ENCODE results near the gene C19orf25.
"Not testable (repeated sequence)": the region's sequence is repeated elsewhere in the genome, so short reads cannot be mapped to it uniquely, and the experiment has no call there.

C19orf25 gene

DNA sequence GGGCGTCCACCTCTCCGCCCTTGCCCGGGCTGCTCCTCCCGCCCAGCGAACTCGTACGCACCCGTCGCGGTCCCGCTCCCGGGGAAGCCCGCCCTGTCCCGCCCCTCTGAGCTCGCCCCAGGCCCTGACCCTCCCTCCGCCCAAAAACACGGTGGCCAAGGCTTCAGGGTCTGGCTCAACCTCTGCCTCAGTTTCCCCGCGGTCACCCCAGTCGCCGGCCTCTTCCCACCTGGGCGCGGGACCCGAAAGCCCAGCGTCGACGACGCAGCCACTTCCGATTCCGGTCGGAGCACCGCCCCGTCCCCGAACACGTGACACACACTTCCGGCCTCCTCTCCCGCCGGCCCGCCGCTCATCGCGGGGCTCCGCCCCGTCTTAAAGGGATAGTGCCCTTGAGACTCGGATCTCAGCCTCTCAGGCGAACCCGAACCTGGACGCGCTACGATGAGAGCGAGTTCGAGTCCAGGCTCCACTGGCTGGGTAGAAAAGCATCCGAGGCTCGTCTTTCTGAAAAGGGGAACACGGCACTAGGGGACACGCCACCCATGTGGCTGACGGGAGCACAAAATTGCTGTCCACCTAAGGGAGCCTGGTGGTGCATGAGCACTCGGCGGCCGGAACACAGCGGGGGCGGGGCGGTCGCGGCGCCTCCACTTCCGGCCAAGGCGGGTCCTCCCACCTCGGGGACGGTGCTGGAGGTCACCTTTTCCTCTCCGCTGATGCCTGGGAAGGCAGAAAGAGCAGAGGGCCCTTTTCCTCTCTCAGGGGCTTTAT is at the start of gene C19orf25:
TSS of gene C19orf25 (minus strand) at position 282 of the 774 bp plus-strand sequence. CDS start 312 bp downstream, outside the sequence.
- DNase-seq, result peak; percentile 94

DNA sequence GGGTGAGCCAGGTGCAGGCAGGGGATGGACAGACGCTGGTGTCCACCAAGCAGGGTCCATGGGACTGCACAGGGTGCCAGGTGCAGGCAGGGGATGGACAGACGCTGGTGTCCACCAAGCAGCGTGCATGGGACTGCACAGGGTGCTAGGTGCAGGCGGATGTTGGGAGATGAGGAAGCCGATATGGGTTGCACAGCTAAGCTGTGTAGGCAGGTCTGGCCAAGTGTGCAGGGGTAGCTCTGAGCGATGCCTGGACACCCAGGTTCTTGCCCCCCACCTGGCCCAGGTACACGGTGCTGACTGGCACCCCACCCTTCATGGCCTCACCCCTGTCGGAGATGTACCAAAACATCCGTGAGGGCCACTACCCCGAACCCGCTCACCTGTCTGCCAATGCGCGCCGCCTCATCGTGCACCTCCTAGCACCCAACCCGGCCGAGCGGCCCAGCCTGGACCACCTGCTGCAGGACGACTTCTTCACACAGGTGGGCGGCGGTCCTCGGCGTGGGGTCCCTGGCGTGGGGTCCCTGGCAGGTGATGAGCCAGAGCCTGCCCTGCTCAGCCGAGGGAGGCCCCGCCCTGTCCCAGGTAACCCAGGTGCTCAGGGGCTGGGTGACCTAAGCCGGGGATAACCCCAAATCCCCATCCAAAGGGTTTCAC is 48.8 kb upstream of the C19orf25 start:
- DNase-seq, result no peak

DNA sequence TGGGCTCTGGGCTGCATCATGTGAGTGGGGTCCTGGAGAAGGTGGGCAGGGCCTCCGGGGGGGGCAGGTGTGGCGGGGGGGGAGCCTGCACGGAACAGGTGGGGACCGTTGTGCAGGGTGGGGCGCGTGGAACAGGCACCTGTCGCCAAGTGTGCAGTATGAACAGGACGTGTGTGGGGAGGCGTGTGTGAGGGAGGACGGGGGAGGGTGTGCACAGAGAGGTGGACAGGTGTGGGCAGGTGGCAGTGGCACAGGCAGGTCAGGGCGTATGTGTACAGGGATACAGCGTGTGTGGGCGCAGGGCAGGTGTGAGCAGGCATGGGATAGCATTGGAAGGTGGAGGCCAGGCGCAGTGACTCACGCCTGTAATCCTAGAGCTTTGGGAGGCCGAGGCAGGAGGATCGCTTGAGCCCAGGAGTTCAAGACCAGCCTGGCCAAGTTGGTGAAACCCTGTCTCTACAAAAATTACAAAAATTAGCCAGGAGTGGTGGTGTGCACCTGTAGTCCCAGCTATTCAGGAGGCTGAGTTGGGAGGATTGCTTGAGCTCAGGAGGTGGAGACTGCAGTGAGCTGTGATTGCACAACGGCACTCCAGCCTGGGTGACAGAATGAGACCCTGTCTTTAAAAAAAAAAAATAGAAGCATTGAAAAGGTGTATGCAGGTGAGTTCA is 48.1 kb upstream of the C19orf25 start:
- DNase-seq, result no peak

DNA sequence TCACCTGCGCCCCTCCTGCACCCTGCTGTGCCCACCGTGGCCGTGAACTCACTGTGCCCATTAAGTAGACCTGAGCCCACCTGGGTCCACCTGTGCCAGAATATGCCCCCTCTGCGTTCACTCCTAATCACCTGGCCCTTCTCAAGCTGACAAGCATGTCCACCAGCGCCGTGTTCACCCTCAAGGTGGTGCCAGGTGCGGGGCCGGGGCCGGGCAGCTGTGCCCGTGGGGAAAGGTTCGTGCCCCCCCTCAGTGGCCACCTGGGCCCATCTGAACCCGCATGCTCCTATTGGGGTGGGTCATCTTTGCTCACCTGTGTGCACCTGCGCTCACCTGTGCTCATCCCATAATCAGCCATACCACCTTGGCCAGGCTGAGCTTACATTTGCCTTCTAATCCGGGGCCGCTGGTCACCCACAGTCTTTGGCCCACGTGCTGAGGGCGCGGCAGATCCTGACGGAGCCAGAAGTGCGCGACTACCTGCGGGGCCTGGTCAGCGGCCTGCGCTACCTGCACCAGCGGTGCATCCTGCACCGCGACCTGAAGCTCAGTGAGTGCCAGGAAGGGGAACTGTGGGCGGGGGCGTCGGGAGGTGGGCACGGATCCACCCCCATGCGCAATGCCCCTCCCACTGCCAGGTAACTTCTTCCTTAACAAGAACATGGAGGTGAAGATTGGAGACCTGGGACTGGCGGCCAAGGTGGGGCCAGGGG is 47.2 kb upstream of the C19orf25 start:
- no peak for DNase-seq

DNA sequence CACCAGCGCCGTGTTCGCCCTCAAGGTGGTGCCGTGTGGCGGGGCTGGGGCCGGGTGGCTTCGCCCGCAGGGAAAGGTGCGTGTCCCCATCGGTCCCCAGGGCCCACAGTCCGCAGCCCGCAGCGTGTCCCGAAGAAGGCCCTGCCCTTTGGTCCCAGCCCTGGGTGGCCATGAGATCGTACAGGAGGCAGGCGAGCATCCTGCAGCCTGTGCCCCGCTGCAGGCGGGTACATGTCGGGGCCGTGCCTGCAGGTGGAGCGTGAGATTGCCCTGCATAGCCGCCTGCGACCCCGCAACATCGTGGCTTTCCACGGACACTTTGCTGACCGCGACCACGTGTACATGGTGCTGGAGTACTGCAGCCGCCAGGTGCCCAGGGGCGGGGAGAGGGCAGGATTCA is 46.3 kb upstream of the C19orf25 start:
- DNase-seq, result no peak

DNA sequence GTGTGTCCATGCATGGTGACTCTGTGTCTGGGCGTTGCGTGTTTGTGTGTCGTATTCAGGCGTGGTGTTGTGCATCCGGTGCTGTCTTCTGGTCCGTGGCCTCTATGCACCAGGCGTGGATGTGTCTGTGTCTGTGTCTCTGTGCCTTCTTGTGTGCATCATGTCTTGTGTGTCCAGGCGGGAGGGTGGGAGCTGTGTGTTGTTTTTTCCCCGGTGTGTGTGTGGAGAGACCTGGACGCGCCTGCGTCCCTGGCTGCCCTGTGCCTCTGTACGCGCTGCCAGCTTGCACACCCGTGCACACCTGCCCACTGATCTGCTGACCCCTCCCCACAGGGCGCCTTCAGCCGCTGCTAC is 45.9 kb upstream of the C19orf25 start:
- no peak for DNase-seq

DNA sequence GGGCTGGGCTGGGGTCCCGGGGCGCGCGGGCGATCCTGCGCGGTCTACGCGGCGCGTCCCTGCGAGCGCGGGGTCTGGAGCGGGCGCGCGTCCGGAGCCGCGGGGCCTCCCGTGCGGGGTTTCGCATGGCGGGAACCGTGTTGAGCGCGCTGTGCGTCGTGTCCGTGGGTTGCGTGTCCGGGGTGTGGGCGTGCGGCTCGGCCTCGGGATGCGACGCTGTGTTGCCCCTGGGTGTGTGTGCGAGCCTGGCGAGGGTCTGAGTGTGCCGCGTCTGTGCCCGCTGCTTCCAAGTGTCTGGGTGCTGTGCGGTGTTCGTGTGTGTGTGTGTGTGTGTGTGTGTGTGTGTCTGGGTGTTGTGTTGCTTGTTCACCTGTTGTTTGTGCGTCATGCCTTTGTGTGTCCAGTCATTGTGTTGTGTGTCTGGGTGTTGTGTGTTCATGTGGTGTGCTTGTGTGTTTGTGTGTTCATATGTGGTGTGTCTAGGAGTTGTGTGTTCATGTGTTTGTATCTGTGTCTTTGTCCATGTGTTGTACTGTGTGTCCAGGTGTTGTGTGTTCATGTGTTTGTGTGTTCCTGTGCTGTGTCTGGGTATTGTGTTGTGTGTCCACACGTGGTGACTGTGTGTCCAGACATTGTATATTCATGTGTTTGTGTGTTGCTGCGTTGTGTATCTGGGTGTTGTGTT is 45.4 kb upstream of the C19orf25 start:
- DNase-seq, result no peak

DNA sequence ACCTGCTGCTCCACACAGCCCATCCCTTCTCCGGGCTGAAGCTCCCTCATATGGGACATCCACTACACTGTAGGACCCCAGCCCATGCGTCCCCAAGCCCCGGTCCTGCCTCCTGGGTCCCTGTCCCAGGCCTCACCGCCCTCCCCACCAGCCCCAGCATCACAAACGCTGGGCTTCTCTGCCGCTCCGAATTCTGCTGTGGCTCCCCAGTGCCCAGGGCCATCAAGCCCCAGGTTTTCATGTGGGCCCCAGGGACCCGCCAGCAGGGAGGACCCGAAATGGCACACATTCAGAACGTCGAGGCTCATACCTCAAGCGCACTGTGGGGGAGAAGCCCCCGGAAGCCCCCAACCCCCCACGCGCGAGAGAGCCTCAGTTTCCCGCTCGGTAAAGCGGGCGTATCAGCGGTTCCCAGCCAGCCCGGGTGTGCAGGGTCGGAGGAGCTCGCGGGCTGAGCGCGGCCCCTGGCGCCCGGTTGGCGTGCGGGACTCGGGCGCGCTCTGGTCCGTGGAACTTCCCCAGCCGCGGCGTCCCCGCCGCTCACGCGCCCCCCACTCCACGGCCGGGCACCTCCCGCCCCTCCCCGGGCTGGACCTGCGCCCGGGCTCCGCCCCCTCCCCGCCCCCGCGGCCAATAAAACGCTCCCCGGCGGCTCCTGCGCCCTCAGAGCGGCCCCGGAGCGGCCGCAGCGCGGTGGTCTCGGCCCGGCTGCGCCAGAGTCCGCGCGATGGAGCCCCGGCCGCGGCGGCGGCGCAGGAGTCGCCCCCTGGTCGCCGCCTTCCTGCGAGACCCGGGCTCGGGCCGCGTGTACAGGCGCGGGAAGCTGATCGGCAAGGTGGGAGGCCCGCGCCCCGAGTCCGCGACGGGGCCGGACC is 44.6 kb upstream of the C19orf25 start, which contains the start of gene PLK5:
TSS of gene PLK5 (plus strand) at position 666 of the 875 bp plus-strand sequence. CDS start 2,920 bp downstream, outside the sequence.
- DNase-seq, result no peak

DNA sequence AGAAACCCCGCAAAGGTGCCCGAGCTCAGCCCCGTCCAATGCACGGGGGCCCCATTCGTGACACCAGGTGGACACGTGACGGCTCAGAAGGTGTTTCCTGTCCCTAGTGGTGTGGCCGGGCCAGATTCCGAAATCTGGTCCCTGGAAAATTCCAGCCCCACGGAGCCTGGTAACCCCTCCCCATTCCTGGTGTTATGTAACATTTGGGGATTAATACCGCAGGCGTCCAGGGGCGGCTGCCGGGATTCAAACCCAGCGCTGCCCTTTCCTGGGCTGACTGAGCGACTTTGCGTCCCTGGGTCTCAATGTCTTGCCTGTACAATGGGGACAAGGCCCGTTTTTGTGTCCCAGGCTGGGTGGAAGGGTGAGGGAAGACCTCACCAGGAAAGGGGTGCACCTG is 43.8 kb upstream of the C19orf25 start:
- DNase-seq, result no peak

DNA sequence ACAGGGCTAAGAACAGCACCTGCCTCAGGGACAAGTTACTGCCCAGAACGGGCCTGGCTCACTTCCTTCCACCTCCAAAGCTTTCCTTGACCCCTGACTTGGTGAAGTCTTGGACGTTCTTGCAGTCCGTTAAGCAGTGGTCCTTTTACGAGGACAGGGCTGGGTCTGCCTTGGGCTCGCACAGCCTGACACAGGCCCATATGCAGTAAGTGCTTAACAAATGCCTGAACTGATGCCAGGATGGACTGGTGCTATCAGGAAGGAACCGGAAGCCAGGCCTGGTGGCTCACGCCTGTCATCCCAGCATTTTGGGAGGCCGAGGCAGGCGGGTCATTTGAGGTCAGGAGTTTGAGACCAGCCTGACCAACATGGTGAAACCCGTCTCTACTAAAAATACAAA is 43.0 kb upstream of the C19orf25 start:
- no peak for DNase-seq

DNA sequence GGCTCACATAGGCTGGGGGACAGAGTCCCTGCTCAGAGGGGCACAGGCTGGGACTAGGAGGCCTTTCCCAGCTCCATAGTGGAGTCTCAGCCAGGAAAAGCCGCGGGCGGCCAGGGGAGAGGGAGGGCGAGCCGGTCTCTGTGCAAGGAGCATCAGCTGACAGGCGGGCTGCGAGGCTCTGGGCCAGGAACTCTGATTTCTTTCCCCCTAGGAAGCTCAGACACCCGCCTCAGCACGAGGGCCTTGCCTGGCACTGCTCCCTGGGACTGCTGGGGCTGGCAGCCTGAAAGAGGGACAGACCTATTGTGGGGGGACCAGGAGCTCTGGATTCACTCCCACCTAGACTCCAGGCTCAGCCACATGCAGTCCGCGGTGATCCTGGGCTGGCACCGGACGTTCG is 42.6 kb upstream of the C19orf25 start:
- DNase-seq, result no peak

DNA sequence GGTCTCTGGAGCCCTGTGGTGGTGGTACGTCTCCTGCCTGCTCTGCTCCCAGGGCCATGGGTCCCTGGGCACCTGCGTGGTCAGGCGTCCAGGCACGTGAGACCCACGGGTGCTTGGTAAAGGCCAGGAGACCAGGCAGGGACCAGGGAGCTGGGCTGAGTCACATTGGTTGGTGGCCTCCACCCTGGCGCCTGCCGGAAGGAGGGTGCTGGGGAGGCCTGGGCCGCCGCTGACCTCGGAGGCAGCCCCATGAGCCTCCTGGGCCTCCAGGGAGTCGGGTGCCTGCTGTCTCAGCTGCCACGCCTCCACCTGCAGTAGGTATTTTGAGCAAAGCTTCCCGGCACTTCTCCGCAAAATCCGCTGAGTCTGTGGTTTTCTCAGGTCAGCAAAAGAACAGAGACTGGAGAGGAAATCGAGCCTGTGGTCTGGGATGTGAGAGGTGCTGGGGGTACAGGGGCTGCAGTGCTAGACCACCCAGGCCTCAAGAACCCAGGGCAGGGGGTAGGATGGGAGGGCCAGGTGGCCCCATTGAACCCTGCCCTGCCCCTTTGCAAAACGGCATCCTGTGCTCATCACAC is 41.3 kb upstream of the C19orf25 start:
- DNase-seq, result no peak

DNA sequence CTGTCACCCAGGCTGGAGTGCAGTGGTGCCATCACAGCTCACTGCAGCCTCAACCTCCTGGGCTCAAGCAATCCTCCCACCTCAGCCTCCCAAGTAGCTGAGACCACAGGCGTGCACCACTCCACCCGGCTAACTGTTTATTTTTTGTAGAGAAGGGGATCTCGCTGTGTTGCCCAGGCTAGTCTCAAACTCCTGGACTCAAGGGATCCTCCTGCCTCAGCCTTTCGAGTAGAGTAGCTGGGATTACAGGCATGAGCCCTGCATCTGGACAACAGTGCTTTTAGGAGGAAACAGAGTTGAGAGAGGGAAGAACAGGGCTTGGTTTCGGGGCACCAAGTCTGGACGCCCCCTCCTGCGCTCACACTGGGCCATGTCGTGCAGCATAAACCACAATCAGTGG is 40.8 kb upstream of the C19orf25 start:
- not testable (repeated sequence) for DNase-seq

DNA sequence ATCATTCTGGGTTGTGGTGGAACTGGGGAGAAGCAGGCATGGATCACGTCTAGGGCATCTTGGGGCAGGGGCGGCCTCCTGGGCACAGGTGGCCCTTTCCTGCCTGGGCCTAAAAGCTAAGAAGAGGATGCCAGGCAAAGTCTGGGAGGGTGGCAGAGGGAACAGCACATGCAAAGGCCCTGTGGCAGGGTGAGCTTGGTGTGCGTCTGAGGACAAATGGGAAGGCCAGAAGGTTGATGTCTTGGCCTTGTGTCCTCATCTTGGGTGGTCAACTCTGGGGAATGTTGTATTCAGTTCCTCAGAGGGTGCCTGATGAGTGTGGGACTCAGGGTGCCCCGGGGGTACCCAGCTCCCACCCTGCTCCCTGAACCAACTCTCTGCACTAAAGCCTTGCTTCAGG is 39.5 kb upstream of the C19orf25 start:
- DNase-seq, result no peak

DNA sequence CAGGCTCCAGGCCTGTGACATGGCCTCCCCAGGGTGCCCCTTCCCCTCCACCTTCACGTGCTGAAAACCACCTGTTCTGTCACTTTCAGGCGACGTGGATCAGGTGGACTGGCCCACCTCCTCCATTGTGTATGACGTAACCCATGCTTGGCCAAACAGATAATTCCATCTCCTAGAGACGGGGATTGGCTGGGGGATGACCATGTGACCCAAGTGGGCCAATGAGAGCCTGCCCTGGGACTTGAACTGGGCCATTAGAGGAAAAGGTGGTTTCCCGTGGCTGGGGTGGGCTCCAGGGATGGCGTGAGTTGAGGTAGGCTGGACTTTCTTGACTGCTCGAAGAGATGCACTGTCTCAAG is 37.4 kb upstream of the C19orf25 start:
- DNase-seq, result no peak

DNA sequence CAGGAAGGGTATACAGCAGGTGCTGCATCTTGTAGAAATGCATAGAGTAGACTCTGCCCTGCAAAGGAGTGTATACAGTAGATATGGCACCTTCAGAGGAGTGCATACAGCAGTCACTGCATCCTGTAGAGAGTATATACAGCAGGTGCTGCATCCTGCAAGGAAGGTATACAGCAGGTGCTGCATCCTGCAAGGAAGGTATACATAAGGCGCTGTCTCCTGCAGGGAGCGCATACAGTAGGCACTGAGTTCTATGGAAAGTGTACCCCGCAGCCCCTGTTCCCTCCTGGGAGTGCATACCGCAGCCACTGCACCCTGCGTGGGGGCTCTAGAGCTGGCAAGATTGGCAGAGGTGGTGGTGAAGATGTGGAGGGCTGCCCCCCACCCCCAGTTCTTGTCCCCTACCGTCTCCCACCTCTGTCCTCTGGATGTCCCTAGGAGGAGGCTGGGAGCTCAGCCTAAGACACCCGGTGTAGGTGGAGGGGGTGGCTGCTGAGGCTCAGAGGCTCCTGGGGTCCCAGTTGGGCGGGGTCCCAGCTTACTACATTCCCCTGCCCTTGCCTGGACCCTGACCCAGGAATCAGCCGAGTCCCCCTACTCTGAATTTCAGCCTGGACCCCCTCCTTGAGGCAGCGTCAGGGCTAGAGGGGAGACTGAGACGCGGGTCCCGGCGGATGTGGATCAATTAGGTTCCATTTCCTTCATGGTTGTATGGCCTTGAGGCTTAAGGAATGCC is 36.1 kb upstream of the C19orf25 start:
- DNase-seq, result no peak

DNA sequence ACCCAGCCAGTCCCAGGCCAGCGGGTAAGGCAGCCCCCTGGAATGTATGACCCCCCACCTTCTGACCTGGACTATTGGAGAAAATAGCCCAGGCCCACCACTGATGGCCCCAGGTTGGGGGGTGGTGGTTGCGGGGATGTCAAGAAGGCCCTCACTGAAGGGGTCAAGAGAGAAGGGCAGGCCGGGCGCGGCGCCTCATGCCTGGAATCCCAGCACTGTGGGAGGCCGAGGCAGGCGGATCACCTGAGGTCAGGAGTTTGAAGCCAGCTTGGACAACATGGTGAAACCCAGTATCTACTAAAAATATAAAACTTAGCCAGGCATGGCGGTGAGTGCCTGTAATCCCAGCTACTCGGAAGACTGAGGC is 35.3 kb upstream of the C19orf25 start:
- no peak for DNase-seq

DNA sequence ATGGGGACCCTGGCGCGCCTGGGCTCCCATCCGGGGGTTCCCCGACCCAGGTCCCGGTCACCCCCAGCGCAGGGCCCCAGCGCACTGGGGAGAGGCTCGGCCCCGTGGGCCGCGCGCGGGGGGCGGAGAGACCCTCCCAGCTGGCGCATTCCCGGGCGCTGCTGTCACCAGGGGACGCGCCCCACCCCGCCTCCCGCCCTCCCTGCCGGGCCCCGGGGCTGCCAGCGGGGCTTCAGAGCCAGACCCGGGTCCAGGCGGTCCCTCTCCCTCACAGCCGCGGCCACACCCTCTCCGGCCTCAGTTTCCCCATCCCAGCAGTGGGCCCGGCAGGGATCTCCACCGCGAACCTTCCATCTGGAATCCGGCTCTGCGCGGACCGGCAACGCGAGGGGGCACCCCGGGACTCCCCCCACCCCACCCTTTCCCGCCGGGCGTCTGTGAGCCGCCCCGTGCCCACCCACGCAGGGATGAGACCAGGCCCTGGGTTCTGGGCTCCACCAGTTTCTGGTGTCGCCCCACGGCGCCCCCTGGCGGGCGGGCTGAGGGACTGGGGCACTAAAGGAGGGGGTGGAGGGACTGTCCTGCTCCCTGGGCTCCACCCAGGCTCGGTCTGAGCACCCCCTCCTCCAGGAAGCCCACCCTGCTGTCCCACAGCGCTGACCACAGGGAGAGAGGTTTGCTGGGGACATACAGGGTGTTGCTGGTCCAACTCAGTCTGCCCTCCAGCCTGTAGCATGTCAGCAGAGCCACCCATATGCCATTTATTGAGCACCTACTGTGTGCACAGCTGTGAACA is 34.7 kb upstream of the C19orf25 start:
- peak; percentile 63 for DNase-seq

DNA sequence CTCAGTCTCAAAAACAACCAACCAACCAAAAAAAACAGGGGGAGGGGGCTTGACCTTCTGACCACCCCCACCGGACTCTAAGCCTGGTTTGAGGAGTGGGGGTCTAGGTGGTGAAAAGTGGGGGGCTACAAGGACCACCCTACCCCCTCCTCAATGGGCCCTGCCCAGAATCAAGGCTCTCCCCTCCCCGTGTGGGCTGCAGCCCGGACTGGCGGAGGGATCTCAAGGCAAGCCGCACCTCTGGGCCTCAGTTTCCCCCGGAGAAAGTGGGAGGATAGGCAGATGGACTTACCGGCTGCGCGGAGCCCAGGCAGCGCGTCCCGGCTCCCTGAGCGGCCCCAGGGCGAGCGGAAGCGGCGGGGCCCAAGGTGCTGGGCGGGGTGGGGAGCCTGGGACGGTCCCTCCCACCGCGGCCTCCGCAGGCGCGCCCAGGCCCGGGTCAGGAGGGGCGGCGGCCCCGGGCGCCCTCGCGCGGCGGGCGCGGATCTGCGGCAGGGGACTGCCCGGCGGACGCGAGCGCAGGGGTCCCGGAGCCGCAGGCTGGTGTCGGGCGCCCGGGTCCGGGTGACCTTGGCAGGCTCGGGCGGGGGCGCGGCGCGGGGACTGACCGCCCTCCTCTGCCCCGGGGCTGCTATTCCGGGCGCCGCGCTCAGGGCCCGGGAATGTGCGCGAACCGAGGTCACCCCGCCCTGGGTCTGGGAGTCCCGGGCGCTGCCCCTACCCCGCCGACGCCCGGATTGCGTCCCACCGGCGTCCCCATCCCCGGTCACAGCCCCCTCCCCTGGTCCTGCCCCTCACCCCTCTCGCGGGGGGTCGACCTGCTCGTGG is 33.9 kb upstream of the C19orf25 start, which contains the start of gene ADAMTSL5:
TSS of gene ADAMTSL5 (minus strand) at position 349 of the 828 bp plus-strand sequence. CDS start 2,076 bp downstream, outside the sequence.
- peak; percentile 70 for DNase-seq
